ENCODE data around the gene UBE2R2. TPM values are rescaled to one million over a fixed set of nuclear protein-coding genes. Genes with fewer than 3 reads are reported as not detected.
"Not testable (repeated sequence)": the region's sequence is repeated elsewhere in the genome, so short reads cannot be mapped to it uniquely, and the experiment has no call there.

UBE2R2 gene
- total RNA-seq, result 10 to 100 TPM; 21.2 to 35.0 (median 22.6) TPM

GRCh38 chr9:33816327-33817252 is at the start of gene UBE2R2:
UBE2R2 (plus strand) TSS chr9:33817160; CDS start chr9:33817758, 598 bp downstream.
- TF ChIP-seq POLR2AphosphoS5 (IDR thresholded peaks at IDR 0.05) (peak; percentile 70 to 89 (median 79)), CTCF (IDR thresholded peaks at IDR 0.05) (peak in 1 of 3 donors; percentile 10), POLR2A (IDR thresholded peaks at IDR 0.05) (peak; percentile 48)
- Histone ChIP-seq H3K4me3 (peak within 1 kb of the TSS; percentile 84 to 91 (median 90)), H3K27me3 (no peaks in the 10 kb centered on the region), H3K4me1 (peaks cover 0 to 9% of the 10 kb centered on the region in 2 donors), H3K27ac (peak within 1 kb of the TSS; percentile 98 to 99), H3K9me3 (no peaks in the 10 kb centered on the region), H3K36me3 (no peaks in the 10 kb centered on the region)
- intact Hi-C loops (cut with DNase I; ENCODE audit: low total_unique reads), result loop anchor here (5.0 kb wide), 2 partner anchors 36 to 539 kb away; no protein-coding TSS in a partner anchor
- peak; percentile 82 to 93 for DNase-seq (ENCODE audit: low spot score in 2 of 2)

GRCh38 chr9:33770156-33770880 is 46.6 kb upstream of the UBE2R2 start:
- not testable (repeated sequence) for H3K36me3 ChIP-seq

GRCh38 chr9:33773135-33773534 is 43.8 kb upstream of the UBE2R2 start:
- DNase-seq (ENCODE audit: low spot score in 2 of 2); H3K27ac ChIP-seq; intact Hi-C loops (cut with DNase I; ENCODE audit: low total_unique reads): not testable (repeated sequence)

More at GRCh38 chr9:33770156-33770880, 46.6 kb upstream of the UBE2R2 start:
- H3K9me3 ChIP-seq; H3K27me3 ChIP-seq; H3K4me1 ChIP-seq; H3K4me3 ChIP-seq; DNase-seq (ENCODE audit: low spot score in 2 of 2); H3K27ac ChIP-seq; intact Hi-C loops (cut with DNase I; ENCODE audit: low total_unique reads): not testable (repeated sequence)

GRCh38 chr9:33774074-33774659 is 42.8 kb upstream of the UBE2R2 start:
- H3K9me3 ChIP-seq; H3K4me3 ChIP-seq; H3K27me3 ChIP-seq; H3K4me1 ChIP-seq; H3K27ac ChIP-seq; intact Hi-C loops (cut with DNase I; ENCODE audit: low total_unique reads); DNase-seq (ENCODE audit: low spot score in 2 of 2); H3K36me3 ChIP-seq: not testable (repeated sequence)

More at GRCh38 chr9:33773135-33773534, 43.8 kb upstream of the UBE2R2 start:
- not testable (repeated sequence) for H3K27me3 ChIP-seq, H3K9me3 ChIP-seq, H3K36me3 ChIP-seq, H3K4me1 ChIP-seq, H3K4me3 ChIP-seq

GRCh38 chr9:33776578-33776977 is 40.4 kb upstream of the UBE2R2 start:
- H3K9me3 ChIP-seq, result no peaks in the 10 kb centered on the region
- H3K4me1 ChIP-seq, result no peaks in the 10 kb centered on the region
- intact Hi-C loops (cut with DNase I; ENCODE audit: low total_unique reads), result no loop called here
- no peak overlapping the region for H3K27ac ChIP-seq
- TF ChIP-seq POLR2AphosphoS5 (IDR thresholded peaks at IDR 0.05), result no peak
- no peak for DNase-seq (ENCODE audit: low spot score in 2 of 2)
- H3K27me3 ChIP-seq, result no peaks in the 10 kb centered on the region
- H3K36me3 ChIP-seq, result no peaks in the 10 kb centered on the region
- no peak overlapping the region for H3K4me3 ChIP-seq

GRCh38 chr9:33778700-33779351 is 38.1 kb upstream of the UBE2R2 start:
- H3K4me3 ChIP-seq, result no peak overlapping the region
- no peaks in the 10 kb centered on the region for H3K36me3 ChIP-seq
- H3K9me3 ChIP-seq, result no peaks in the 10 kb centered on the region
- H3K4me1 ChIP-seq, result no peaks in the 10 kb centered on the region
- DNase-seq (ENCODE audit: low spot score in 2 of 2), result no peak
- no peak overlapping the region for H3K27ac ChIP-seq
- no peak for TF ChIP-seq POLR2AphosphoS5 (IDR thresholded peaks at IDR 0.05)
- peak; percentile 31 to 49 (median 37) for TF ChIP-seq CTCF (IDR thresholded peaks at IDR 0.05)
- TF ChIP-seq POLR2A (IDR thresholded peaks at IDR 0.05), result no peak
- intact Hi-C loops (cut with DNase I; ENCODE audit: low total_unique reads), result no loop called here
- no peaks in the 10 kb centered on the region for H3K27me3 ChIP-seq

All from breast epithelium (tissue), 4 donors.